GM19099 (cell line): ENCODE data around the gene SPATA6.

ENCODE experiments used
- POLR2A ChIP-seq: IDR thresholded peaks from 3 replicates; pipeline ENCODE4 v1.6.1; 2011; ENCODE audit warnings: low read depth; ENCODE audit not compliant: insufficient read length; ENCODE audit errors: extremely low read depth

Gene SPATA6

DNA sequence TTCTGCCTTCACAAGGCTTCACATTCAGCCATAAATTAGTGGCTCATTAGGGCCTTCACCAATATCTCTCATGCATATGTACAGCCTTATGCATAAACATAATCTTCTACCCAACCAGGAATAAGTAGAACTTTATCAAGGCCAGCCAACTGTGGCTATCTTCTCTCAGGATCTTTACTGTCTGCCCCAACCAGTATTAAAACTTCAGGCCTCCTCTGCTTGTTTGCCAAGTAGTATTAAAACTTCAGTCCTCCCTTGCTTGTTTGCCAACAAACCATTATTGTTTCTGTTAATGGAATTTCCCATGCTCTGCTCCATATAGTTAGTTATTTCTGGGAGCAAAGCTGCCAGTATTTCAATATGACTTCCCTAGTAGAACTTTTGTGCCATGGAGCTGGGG is 169.4 kb downstream of the SPATA6 start:
- no peak for TF ChIP-seq POLR2A

DNA sequence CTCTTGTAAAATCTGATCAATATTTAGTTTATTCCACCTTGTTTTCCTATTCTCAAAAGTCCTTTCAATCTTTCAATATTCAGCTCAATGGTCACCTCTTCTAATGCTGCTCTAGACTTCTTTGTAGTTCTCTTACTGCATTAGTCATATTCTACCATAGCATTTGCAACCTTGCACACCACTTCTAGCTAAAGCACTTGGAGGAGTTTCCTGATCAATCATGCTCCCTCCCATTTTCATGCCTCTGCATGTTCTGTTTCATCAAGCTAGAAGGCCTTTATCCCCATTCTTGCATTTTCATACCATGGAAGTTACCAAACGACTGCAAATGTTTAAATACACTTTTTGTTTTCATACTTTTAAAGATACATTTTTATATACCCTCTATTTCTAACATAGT is 177.3 kb downstream of the SPATA6 start:
- TF ChIP-seq POLR2A = no peak

DNA sequence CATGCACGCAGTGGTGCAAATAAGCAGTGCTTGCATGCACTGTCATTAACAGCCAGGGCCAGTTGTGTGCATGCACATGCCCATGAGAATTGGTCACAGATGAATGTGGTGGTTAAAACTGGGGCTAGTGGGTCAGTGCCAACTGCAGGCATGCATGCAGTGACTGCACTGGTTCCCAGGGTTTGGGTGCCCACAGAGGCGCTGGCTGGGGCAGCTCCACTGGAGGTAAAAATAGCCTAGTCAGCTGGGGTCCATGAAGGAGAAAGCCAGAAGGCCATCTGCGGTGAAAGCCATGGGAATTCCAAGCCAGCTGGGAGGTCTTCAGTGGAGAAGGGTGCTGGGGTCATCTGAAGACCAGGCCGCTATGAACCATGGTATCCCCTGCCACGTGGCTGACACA is 179.3 kb downstream of the SPATA6 start:
- no peak for TF ChIP-seq POLR2A

DNA sequence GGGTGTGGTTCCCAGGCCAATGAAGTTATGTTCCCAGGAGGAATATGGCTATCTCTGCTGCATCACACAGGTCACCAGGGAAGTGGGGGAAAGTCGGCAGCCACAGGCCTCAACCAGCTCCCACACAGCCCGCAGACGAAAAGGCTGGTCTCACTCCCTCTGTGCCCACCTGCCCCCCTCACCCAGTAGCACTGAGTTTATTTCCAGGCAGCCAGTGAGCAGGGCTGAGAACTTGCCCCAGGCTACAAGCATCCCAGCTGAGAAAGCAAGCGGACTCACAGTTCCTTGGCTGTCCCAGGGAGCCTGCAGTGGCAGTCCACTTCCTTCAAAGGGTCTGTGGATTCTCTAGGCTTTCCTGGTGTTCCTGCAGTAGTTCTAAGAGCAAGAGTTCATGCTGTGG is 180.6 kb downstream of the SPATA6 start:
- TF ChIP-seq POLR2A = no peak

DNA sequence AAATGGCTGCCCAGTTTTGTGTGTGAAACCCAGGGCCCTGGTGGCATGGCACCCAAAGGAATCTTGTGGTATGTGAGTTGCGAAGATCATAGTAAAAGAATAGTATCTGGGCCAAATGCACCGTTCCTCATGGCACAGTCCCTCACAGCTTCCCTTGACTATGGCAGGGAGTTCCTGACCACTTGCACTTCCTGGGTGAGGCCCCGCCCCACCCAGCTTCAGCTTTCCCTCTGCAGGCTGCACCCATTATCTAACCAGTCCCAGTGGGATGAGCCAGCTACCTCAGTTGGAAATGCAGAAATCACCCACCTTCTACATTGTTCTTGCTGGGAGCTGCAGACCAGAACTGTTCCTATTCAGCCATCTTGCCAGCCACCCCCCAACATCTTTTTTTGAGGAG is 186.5 kb downstream of the SPATA6 start:
- TF ChIP-seq POLR2A = no peak

DNA sequence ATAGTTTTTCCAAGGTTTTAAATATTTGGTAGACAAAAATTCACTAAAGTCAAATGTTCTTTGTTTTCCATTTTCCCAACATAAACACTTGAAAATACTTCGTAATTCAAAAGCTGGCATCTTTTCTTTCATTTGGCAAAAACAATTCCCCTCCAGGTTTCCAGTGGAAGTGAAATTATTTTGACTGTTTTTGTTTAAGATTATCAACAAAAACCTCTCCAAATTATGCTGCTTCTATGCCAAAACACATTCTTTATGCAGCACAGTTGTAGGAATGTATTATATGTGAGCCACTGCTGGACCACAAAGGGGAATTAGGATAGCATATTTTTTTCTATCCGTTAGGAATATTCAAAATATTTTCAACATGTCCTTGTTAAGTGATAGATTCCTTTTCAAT is 205.4 kb downstream of the SPATA6 start:
- TF ChIP-seq POLR2A = no peak

DNA sequence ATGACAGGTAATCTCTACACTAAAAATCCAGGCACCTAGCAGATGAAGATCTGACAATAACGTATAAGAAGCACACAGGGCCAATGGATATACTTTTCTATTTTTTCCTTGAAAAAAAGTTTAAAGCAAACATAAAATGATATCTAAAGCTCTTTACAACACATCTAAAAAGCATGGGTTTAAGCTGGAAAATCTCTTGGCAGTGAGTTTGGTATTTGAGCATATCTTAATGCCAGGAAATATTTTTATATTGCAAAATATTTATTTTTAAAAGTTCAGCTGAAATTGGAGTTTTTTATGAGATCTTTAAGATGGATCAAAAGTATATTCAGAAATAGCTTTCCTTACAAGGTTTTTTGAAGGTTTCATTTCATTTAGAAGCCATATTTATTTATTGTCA is 209.0 kb downstream of the SPATA6 start:
- TF ChIP-seq POLR2A = no peak

DNA sequence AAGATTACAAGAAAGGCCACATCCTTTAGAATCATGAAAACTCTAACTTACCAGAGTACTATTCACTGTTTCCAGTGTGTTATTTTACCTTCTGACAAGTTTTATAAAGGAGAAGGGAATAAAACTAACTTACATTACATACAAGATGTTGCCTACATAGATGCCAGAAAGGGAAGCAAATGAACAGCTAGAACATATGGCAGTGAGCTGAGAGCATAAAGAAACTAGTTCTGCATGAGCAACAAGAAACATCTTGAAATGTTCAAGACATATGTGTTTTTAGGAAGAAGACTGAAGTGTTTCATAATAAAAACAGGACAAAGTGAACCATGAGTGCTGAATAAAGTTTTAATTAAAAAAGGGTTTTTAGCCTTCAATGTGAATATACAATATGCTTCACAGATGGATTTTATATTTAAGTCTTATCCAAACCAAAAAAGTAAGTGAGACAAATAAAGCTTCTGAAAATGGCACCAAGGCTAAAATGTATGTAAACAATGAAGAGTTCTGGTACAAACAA is 210.1 kb downstream of the SPATA6 start:
- no peak for TF ChIP-seq POLR2A

DNA sequence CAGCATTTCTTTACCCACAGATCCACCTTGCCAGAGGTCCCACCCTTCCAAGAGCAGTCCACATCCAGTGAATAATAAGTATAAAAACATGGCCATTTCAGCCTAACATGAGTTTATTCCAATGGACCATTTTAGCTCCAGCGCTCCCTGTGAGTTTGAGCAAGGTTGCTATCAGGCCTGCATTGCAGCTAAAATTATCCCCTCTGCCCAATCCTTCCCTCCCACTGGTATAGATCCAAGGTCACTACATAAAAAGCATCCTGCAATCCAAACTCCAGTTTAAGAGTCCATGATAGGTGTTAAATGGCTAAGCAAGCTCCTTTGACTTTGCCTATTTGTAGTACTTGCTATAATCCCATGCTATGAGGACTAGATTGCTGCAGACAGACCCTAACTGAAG is 213.9 kb downstream of the SPATA6 start:
- no peak for TF ChIP-seq POLR2A

DNA sequence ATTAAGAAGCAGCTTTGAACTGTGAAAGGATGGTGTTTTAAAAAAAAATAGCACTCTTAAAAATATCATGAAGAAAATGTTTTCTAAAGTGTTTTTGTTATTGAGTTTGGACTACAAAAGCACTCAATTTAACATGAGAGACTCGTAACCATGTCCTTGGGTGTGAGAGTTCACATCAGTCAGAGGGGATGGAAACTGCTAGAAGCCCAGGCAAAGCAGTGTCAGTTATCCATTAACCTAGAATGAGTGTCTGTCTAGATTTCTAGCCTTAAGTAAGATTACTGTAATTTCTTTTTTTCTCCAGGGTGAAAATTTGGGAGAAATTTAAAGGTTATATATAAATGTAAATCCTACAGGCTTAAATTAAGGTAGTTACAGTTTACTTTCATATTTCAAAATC is 217.8 kb downstream of the SPATA6 start:
- TF ChIP-seq POLR2A = no peak

DNA sequence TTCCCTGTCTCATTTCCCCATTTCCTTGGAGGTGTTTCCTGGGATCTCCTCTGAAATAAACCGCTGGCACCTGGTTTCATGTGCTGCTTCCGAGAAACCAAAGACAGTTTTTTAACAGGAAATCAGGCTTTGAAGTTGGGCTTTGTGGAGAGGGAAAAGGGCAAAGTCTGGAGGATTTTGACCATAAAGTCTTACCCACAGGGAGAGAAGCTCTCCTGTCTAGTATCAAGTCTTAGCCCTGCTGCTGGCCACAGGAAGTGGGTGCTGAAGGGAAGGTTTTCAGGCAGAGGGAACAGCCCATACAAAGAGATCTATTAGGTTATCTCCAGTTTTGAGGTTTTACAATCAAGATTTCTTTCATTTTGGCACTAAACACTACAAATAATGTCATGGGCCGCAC is 220.2 kb downstream of the SPATA6 start:
- TF ChIP-seq POLR2A = no peak

DNA sequence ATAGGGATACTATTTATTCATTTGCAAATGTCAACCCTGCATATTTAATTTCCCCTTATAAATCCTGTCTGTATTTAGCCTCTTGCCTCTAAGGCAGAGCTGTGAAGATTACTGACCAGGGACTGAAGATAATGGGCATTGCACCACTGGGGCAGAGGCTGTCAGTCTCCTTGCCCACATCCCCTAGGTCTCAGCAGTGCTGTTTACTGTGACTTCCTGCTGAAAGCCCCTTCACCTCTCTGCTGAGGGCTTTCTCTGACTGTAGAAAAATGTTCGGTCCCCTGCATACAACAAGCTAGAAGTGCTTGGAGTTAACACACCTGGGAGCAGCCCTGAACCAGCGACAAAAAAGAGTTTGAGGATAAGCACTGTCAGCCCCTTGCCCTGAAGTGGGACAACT is 220.7 kb downstream of the SPATA6 start:
- TF ChIP-seq POLR2A = no peak

DNA sequence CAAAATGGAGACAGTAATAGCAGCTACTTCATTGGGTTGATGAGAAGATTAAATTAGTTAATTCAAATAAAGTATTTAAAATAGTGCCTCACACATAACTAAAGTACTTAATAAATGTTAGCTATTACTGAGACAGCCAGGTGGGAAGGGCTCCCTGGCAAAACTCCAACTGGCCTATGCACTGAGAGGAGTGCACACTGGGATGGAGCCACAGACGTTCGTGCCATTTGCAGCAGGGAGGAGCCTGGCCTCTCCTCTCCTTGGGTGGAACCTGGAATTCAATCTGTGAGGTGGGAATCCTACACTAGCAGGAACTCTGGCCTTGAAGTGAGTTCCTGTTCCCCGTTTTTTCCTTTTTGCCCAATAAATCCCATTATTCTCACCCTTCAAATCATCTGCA is 221.4 kb downstream of the SPATA6 start:
- no peak for TF ChIP-seq POLR2A

DNA sequence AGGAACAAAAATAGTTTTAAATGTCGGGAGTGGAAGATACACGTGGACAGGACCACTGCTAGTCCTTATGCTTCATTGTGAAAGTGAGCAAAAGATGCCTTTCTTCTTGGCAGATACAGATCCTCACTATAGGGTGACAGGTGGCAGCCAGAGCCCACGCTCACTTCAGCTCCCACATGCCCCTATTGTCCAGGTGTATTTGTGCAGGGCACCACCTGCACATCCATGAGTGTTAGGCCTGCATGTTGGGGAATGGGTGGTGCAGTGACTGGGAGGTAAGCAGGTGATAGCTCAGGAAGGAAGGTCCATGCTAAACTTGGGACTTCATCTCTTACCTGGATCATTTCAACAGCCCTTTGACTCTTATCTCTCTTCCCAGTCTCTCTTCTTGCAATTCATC is 222.1 kb downstream of the SPATA6 start:
- no peak for TF ChIP-seq POLR2A

DNA sequence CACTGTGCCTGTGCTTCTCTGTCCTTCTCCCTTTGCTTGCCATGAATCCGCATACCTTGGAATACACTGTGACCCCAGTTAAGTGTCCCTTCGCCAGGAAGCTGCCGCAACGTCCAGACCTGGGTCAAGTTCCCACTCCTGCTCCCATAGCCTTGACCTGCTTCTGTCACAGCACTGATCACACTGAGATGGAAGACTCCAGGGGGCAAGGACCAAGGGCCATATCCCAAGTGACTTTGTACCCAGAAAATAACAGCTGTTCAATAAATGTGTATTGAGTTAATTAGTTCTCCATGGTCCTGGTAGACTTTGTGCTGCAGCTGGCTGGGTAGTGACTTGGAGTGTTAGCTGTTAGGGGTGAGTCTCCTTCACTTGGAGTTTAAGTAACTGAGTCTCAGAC is 223.6 kb downstream of the SPATA6 start:
- TF ChIP-seq POLR2A = no peak

DNA sequence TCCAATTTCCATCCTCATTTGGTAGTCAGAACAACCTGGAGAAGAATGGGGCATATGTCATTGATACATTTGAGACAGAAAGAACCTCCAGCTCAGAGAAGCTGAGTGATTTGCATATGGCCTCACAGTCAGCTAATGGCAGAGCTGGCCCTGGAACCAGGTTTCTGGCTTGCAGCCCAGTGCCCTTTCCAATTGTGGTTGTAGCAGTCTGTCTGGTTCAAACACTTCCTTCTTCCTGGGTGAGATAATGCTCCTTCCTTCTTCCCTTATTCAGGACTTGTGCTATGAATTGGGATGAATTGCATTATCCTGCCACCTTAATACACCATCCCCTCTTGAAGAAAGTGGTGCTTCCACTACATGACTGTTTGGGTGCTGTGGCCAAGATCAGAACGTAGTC is 225.3 kb downstream of the SPATA6 start:
- TF ChIP-seq POLR2A = no peak
